IPS-18c (cell line): ENCODE measurements around the gene CSNK1A1.
"Not testable (repeated sequence)": the region's sequence is repeated elsewhere in the genome, so short reads cannot be mapped to it uniquely, and the experiment has no call there.

ENCODE experiments used
- H3K4me3 ChIP-seq: 2 replicates; pipeline ENCODE4 v1.7.0; 2013; ENCODE audit warnings: low read depth, mild to moderate bottlenecking, low read length, moderate library complexity; ENCODE audit not compliant: insufficient read depth
- H3K9me3 ChIP-seq: one replicate; pipeline ENCODE4 v1.6.1; 2013; ENCODE audit warnings: mild to moderate bottlenecking, low read length, moderate library complexity; ENCODE audit not compliant: control insufficient read depth, insufficient read depth

CSNK1A1 gene

GRCh38 chr5:149486726-149487635, 64.3 kb downstream of the CSNK1A1 start:
- no peaks in the 10 kb centered on the region for H3K9me3 ChIP-seq
- no peak overlapping the region for H3K4me3 ChIP-seq

GRCh38 chr5:149485655-149486615, 65.3 kb downstream of the CSNK1A1 start:
- Histone ChIP-seq H3K9me3 (no peaks in the 10 kb centered on the region), H3K4me3 (no peak overlapping the region)

- Histone ChIP-seq H3K4me3 (no peak overlapping the region), H3K9me3 (no peaks in the 10 kb centered on the region)
Observed at GRCh38 chr5:149481485-149481884, 69.8 kb downstream of the CSNK1A1 start.

GRCh38 chr5:149478761-149479160, 72.5 kb downstream of the CSNK1A1 start:
- no peaks in the 10 kb centered on the region for H3K9me3 ChIP-seq
- no peak overlapping the region for H3K4me3 ChIP-seq

GRCh38 chr5:149475777-149476176, 75.5 kb downstream of the CSNK1A1 start:
- Histone ChIP-seq H3K9me3 (no peaks in the 10 kb centered on the region), H3K4me3 (no peak overlapping the region)

- no peaks in the 10 kb centered on the region for H3K9me3 ChIP-seq
- no peak overlapping the region for H3K4me3 ChIP-seq
Observed at GRCh38 chr5:149474198-149474597, 77.0 kb downstream of the CSNK1A1 start.

GRCh38 chr5:149473441-149473840, 77.8 kb downstream of the CSNK1A1 start:
- Histone ChIP-seq H3K9me3 (no peaks in the 10 kb centered on the region), H3K4me3 (no peak overlapping the region)

- Histone ChIP-seq H3K4me3 (no peak overlapping the region), H3K9me3 (no peaks in the 10 kb centered on the region)
Observed at GRCh38 chr5:149472399-149472798, 78.8 kb downstream of the CSNK1A1 start.

GRCh38 chr5:149471406-149472183, 79.6 kb downstream of the CSNK1A1 start:
- Histone ChIP-seq H3K4me3 (no peak overlapping the region), H3K9me3 (no peaks in the 10 kb centered on the region)

GRCh38 chr5:149470942-149471341, 80.3 kb downstream of the CSNK1A1 start:
- Histone ChIP-seq H3K9me3 (no peaks in the 10 kb centered on the region), H3K4me3 (no peak overlapping the region)

GRCh38 chr5:149466457-149466972, 84.7 kb downstream of the CSNK1A1 start:
- no peak overlapping the region for H3K4me3 ChIP-seq

GRCh38 chr5:149464796-149465489, 86.3 kb downstream of the CSNK1A1 start:
- Histone ChIP-seq H3K4me3 (no peak overlapping the region), H3K9me3 (no peaks in the 10 kb centered on the region)

More at GRCh38 chr5:149466457-149466972, 84.7 kb downstream of the CSNK1A1 start:
- no peaks in the 10 kb centered on the region for H3K9me3 ChIP-seq

- not testable (repeated sequence) for H3K4me3 ChIP-seq
Observed at GRCh38 chr5:149461907-149462306, 89.3 kb downstream of the CSNK1A1 start.

GRCh38 chr5:149459891-149460290, 91.3 kb downstream of the CSNK1A1 start:
- no peaks in the 10 kb centered on the region for H3K9me3 ChIP-seq
- H3K4me3 ChIP-seq, result no peak overlapping the region

More at GRCh38 chr5:149461907-149462306, 89.3 kb downstream of the CSNK1A1 start:
- H3K9me3 ChIP-seq, result not testable (repeated sequence)

GRCh38 chr5:149457393-149457763, 93.9 kb downstream of the CSNK1A1 start:
- H3K4me3 ChIP-seq, result no peak overlapping the region

GRCh38 chr5:149456597-149457392, 94.4 kb downstream of the CSNK1A1 start:
- H3K9me3 ChIP-seq, result no peaks in the 10 kb centered on the region

More at GRCh38 chr5:149457393-149457763, 93.9 kb downstream of the CSNK1A1 start:
- no peaks in the 10 kb centered on the region for H3K9me3 ChIP-seq

More at GRCh38 chr5:149456597-149457392, 94.4 kb downstream of the CSNK1A1 start:
- no peak overlapping the region for H3K4me3 ChIP-seq
